NCI-H2107 (cell line): ENCODE data around the gene HTATIP2.
"Not testable (repeated sequence)": the region's sequence is repeated elsewhere in the genome, so short reads cannot be mapped to it uniquely, and the experiment has no call there.

Experiments
- DNase-seq: peaks from one replicate; lab custom pipeline; 2025; lab: John Stamatoyannopoulos, UW

The HTATIP2 gene

GRCh38 chr11:20363500-20364340 lies at the start of gene HTATIP2:
HTATIP2 (plus strand) TSS chr11:20363714; CDS start chr11:20364238, 524 bp downstream.
- DNase-seq: peak; percentile 30

GRCh38 chr11:20315800-20316199 lies 47.7 kb upstream of the HTATIP2 start:
- DNase-seq: no peak

GRCh38 chr11:20321177-20321576 lies 42.3 kb upstream of the HTATIP2 start:
- DNase-seq: no peak

- DNase-seq: no peak
Observed at GRCh38 chr11:20327377-20327935, 36.1 kb upstream of the HTATIP2 start.

GRCh38 chr11:20336056-20336455 lies 27.5 kb upstream of the HTATIP2 start:
- no peak for DNase-seq

GRCh38 chr11:20337526-20338154 lies 25.9 kb upstream of the HTATIP2 start:
- DNase-seq: no peak

GRCh38 chr11:20342347-20343141 lies 21.0 kb upstream of the HTATIP2 start:
- DNase-seq: no peak

GRCh38 chr11:20351136-20351535 lies 12.4 kb upstream of the HTATIP2 start:
- DNase-seq: no peak

- DNase-seq: no peak
Observed at GRCh38 chr11:20351751-20352262, 11.7 kb upstream of the HTATIP2 start.

GRCh38 chr11:20353829-20354434 lies 9.6 kb upstream of the HTATIP2 start:
- DNase-seq: no peak

- no peak for DNase-seq
Observed at GRCh38 chr11:20355221-20356219, 8.0 kb upstream of the HTATIP2 start.

- DNase-seq: no peak
Observed at GRCh38 chr11:20357150-20357549, 6.4 kb upstream of the HTATIP2 start.

- DNase-seq: no peak
Observed at GRCh38 chr11:20360650-20361049, 2.9 kb upstream of the HTATIP2 start.

GRCh38 chr11:20362481-20362880 lies 1.0 kb upstream of the HTATIP2 start:
- DNase-seq: no peak

GRCh38 chr11:20363149-20363499 lies 390 bp upstream of the HTATIP2 start:
- DNase-seq: no peak

- no peak for DNase-seq
Observed at GRCh38 chr11:20364341-20364792, 853 bp downstream of the HTATIP2 start.

- DNase-seq: not testable (repeated sequence)
Observed at GRCh38 chr11:20365465-20365864, 2.0 kb downstream of the HTATIP2 start.

GRCh38 chr11:20367313-20367948 lies 3.9 kb downstream of the HTATIP2 start:
- no peak for DNase-seq

GRCh38 chr11:20368438-20368837 lies 4.9 kb downstream of the HTATIP2 start:
- DNase-seq: no peak

GRCh38 chr11:20369826-20370225 lies 6.3 kb downstream of the HTATIP2 start:
- no peak for DNase-seq
